Stimulated activated CD4-positive, alpha-beta T cell treated with anti-CD3 and anti-CD28 coated beads, Interleukin-1b, Interleukin-23, amount 100 ng/mL, for 4 hours (primary cell): ENCODE measurements around the gene ATP10A.
"Not testable (repeated sequence)": the region's sequence is repeated elsewhere in the genome, so short reads cannot be mapped to it uniquely, and the experiment has no call there.

ENCODE experiments used
- DNase-seq, 2 donors: peaks; one replicate each; pipeline ENCODE4 v3.0.0-alpha.2; 2020; ENCODE audit warnings: low read depth in 2 of 2

The ATP10A gene

DNA sequence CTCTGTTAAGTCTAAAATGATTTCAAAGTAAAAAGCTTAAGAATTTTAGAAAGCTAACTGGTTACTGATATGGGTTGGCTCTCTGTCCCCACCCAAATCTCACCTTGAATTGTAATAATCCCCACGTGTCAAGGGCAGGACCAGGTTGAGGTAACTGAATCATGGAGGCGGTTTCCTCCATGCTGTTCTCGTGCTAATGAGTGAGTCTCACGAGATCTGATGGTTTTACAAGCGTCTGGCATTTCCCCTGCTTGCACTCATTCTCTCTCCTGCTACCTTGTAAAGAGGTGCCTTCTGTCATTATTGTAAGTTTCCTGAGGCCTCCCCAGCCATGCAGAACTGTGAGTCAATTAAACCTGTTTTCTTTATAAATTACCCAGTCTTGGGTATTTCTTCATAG is 7.1 kb downstream of the ATP10A start:
- not testable (repeated sequence) for DNase-seq

GRCh38 chr15:25852661-25853524 is 10.2 kb downstream of the ATP10A start:
- DNase-seq = no peak

- DNase-seq = no peak
Observed at GRCh38 chr15:25852027-25852426, 11.1 kb downstream of the ATP10A start.

GRCh38 chr15:25850154-25851111 is 12.7 kb downstream of the ATP10A start:
- DNase-seq = peak; percentile 56 to 63

- DNase-seq = no peak
Observed at GRCh38 chr15:25849157-25849921, 13.8 kb downstream of the ATP10A start.

DNA sequence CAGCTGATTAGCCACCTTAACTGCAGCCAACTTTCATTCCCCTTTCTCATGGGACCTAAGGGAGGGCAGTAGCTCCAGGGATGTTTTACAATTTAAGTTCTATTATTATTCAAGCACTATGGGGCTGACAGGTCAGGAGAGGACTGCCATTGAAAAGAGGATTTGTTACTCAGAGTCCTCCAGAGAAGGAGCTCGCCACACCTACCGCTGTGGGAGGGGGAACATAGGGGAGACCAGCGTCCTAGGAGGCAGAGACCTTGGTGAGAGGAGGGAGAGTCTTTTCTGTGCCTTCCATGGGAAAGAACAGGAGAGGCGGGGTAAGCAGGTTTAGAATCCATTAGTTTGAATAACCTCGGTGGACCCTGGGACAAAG is 14.4 kb downstream of the ATP10A start:
- DNase-seq = no peak

GRCh38 chr15:25848325-25848724 is 14.8 kb downstream of the ATP10A start:
- no peak for DNase-seq

DNA sequence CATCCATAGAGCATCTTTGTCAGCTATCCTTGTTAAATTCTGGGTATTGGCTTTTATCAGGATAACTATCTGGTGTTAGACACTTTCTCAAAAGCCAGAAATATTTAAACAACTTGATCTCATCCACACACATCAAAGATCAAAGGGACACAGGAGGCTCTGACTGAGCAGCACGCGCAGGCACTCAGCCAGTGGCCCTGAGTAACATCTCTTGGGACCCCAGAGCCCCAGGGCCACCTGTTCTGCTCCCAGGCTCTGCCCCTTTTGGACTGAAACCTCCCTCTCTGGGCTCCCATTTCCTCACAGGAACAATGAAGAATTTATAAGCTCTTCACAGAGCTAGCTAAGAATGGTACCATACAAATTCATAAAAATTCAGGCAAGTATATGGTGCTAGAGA is 16.1 kb downstream of the ATP10A start:
- DNase-seq = no peak

GRCh38 chr15:25846377-25846776 is 16.8 kb downstream of the ATP10A start:
- DNase-seq = peak; percentile 55 to 68

- DNase-seq = no peak
Observed at GRCh38 chr15:25844981-25845680, 18.0 kb downstream of the ATP10A start.

DNA sequence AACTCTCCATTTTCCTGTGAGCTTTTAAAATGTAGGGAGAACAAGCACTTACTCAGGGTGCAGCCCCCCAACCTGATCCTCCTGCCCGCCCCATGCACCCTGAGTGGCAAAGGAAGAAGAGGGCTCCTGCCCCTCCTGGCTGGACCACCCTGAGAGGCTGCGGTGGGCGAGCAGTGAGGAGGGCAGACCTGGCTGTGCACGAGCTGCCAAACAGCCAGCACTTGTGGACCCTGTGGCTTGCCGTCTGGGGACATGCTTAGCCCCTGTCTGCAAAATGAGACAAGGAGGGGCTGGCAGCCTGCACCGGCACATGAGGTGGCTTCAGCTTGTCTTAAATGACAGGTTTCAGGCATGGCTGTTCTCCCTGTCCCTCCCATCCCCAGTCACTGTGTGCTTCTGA is 18.6 kb downstream of the ATP10A start:
- DNase-seq = no peak

- DNase-seq = no peak
Observed at GRCh38 chr15:25844076-25844475, 19.1 kb downstream of the ATP10A start.

- DNase-seq = no peak
Observed at GRCh38 chr15:25839638-25840156, 23.4 kb downstream of the ATP10A start.

DNA sequence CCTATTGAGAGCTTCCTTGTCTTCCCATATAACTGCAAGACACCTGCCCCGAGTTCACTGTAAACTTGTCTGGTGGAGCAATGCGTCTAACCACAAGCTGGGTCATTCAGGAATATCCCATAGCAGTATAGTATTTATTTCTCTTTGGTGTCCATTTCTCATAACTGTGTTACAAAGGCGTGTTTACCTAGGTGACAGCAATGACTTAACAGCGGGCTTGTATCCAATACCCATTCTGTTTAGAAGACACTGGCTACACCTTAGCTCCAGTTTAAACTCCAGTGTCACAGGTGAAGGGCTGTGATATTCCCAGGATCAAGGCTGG is 24.3 kb downstream of the ATP10A start:
- DNase-seq = no peak

DNA sequence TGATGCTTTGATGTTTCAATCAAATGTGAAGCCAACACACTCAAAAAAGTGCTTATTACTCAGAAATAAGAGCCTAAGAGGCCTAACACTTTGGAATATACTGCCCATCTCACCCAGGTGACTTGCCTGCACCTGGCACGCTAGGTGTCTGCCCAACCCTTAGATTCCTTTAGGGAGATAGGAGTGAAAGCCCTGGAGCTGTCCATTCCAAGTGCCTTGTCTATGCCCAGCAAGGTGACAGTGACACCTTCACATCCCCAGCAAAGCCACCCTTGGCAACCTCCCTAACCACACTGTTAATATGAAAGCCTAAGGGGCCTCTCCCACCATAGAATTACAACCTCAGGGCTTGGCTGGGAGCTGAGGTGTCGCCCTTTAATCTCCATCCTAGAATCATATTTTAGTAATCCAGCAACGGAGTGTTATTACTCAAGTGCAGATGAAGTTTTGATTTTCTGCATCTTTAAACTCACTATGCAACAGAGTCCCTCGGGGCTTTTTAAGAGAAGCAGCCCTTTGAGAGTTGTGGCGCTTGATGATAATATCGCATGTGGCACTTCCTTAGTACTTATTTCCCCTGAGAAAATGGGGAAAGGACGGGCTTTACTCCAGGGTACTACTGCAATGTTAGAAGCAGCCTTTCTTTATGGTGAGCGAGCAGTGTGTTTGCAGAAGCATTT is 24.8 kb downstream of the ATP10A start:
- no peak for DNase-seq

DNA sequence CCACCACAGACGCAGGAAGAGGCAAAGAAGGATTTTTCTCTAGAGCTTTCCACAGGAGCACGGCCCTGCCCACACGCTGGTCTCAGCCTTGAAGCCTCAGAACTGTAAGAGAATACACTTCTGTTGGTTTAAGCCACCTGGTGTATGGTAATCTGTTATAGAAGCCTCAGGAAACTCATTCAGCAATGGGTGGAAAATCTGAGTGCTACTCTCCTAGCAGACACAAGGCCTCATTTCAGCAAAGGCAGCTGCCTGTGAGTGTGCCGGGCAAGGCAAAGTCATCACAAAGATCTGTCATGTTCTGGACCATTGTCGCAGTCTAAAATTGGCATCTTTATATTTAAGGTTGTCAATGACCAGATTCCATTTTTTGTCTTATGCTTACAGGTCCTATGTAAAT is 31.0 kb downstream of the ATP10A start:
- DNase-seq = peak in 1 of 2 donors; percentile 28

DNA sequence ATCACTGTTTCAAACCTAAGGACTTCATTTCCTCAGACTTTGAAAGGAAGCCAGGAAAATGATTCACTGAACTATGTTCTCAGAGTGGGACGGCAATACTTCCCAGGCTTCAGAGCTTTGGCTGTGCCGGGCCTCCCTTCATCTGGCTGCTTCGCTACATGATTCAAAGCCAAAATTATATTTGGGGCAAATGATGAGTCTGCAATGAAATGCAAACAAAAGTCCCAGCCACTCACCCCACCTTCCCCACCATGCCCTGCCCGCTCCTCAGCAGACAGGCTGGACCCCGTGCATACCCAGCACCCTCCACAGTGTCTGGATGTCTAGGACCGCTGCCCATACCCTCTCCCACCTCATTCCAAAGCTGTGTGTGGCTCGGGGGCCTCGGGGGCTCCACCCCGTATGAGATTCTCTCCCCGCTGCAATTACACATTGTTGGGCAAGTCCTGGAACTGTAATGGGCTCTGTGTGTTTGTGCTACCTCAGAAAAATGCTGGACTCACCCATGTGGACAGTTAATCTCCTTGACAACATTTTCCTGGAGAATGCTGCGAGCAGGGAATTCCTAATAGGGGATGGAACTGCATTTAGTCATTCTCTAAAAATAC is 32.2 kb downstream of the ATP10A start:
- no peak for DNase-seq

DNA sequence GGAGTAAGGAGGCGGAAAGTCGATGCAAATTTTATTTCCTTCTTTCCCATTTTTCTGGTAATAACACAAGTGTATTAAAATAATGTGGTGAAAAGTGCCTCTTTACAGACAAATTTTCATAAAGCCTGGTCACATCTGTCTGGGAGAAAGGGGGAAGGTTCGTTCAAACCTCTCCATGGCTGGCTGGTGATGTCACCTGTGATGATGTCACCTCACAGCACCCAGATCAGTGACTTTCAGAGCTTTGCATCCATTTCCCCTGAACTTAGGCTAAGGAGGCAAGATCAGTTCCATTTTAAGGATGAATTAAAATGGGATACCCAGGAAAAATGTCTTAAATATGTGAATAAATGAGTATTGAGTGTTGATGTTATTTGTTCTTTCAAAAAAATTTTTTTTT is 34.1 kb downstream of the ATP10A start:
- no peak for DNase-seq

DNA sequence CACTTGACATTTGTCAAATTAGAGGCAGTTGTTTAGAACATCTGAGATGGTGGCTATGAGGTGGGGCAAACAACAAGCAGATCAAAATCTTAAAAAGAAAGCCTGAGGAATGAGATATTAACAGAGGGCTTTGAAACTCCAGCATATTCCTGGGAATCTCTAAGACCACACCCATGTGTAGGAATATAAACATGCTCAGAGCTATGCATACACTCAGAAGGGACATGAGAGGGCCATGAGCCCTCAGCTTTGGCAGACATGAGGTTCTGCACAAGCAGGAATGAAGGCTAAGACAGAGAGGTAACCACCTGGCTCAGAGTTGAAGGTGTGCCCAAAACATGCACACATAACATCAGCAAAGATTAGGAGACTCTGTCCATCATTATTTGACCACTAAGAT is 37.9 kb downstream of the ATP10A start:
- no peak for DNase-seq

DNA sequence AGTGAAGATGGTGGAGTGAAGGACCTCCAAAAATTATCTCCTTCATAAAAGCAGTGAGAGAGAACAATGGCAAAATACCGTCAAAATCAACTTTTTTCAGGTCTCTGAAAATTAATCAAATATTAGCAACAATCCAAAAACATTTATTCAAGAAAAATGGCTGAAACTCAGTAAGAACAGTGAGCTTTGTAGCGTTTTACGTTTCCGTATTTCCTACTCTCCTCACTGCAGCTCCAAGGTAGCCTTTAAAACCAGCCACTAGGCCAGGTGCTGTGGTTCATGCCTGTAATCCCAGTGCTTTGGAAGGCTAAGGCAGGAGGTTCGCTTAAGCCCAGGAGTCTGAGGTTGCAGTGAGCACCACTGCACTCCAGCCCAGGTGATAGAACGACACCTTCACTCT is 38.5 kb downstream of the ATP10A start:
- DNase-seq = no peak
